HuH-7 (cell line): Measurements from ENCODE around the gene FKBP1B.
"Not testable (repeated sequence)": the region's sequence is repeated elsewhere in the genome, so short reads cannot be mapped to it uniquely, and the experiment has no call there.

Experiments
- DNase-seq: peaks from one replicate; pipeline ENCODE4 v3.0.0; 2011; ENCODE audit warnings: low spot score

FKBP1B gene

GRCh38 chr2:24072259-24072658 lies 22.7 kb downstream of the FKBP1B start:
- no peak for DNase-seq

GRCh38 chr2:24073816-24074215 lies 24.3 kb downstream of the FKBP1B start:
- no peak for DNase-seq

- DNase-seq, result no peak
Observed at GRCh38 chr2:24075259-24075658, 25.7 kb downstream of the FKBP1B start.

- peak; percentile 80 for DNase-seq
Observed at GRCh38 chr2:24075915-24076848, 26.6 kb downstream of the FKBP1B start, which contains the start of gene SF3B6. TSS of gene SF3B6 (minus strand) at chr2:24076326. CDS start at chr2:24076229, 97 bp downstream.

- no peak for DNase-seq
Observed at GRCh38 chr2:24076849-24077534, 27.5 kb downstream of the FKBP1B start.

GRCh38 chr2:24077535-24077877 lies 28.0 kb downstream of the FKBP1B start:
- DNase-seq, result no peak

GRCh38 chr2:24077879-24078278 lies 28.3 kb downstream of the FKBP1B start:
- DNase-seq, result no peak

- no peak for DNase-seq
Observed at GRCh38 chr2:24080701-24081100, 31.2 kb downstream of the FKBP1B start.

- DNase-seq, result no peak
Observed at GRCh38 chr2:24082787-24083566, 33.4 kb downstream of the FKBP1B start.

- peak; percentile 80 for DNase-seq
Observed at GRCh38 chr2:24083567-24084385, 34.2 kb downstream of the FKBP1B start.

- DNase-seq, result peak; percentile 84
Observed at GRCh38 chr2:24084386-24085199, 35.1 kb downstream of the FKBP1B start, which contains the start of gene TP53I3. TSS of gene TP53I3 (minus strand) at chr2:24084834. CDS start at chr2:24084326, 508 bp downstream.

GRCh38 chr2:24085200-24085489 lies 35.6 kb downstream of the FKBP1B start:
- DNase-seq, result no peak

- DNase-seq, result no peak
Observed at GRCh38 chr2:24086241-24086640, 36.7 kb downstream of the FKBP1B start.

GRCh38 chr2:24087032-24087431 lies 37.5 kb downstream of the FKBP1B start:
- no peak for DNase-seq

- DNase-seq, result no peak
Observed at GRCh38 chr2:24088821-24089359, 39.3 kb downstream of the FKBP1B start.

GRCh38 chr2:24093270-24093669 lies 43.7 kb downstream of the FKBP1B start:
- DNase-seq, result not testable (repeated sequence)

- not testable (repeated sequence) for DNase-seq
Observed at GRCh38 chr2:24095171-24095677, 45.7 kb downstream of the FKBP1B start.

- not testable (repeated sequence) for DNase-seq
Observed at GRCh38 chr2:24100732-24101131, 51.2 kb downstream of the FKBP1B start.

- no peak for DNase-seq
Observed at GRCh38 chr2:24101992-24102391, 52.5 kb downstream of the FKBP1B start.

GRCh38 chr2:24102677-24103076 lies 53.1 kb downstream of the FKBP1B start:
- no peak for DNase-seq
